Heart left ventricle (tissue), 13 donors: ENCODE results near the gene CFHR5.

Experiments
- CTCF ChIP-seq, 12 donors: fragments of 200-600 bp; sonication (generic) in 4 of 12; IDR thresholded peaks; one replicate each; pipeline versions ENCODE4 v1.5.0 to v1.8.0; 2018 to 2022; ENCODE audit warnings: antibody characterized with exemption in 12 of 12, mild to moderate bottlenecking in 5 of 12
- POLR2A ChIP-seq, 2 donors: fragments of 450-650 bp; IDR thresholded peaks; one replicate each; pipeline ENCODE4 v1.6.1; 2017; ENCODE audit warnings: antibody characterized with exemption in 2 of 2, mild to moderate bottlenecking in 2 of 2, moderate library complexity in 2 of 2
- donor health status: ischemic (EF 13 %, LVEDD 7.1; RV severe dilation, severe dysfunction).
- donor health status: DM: no; HTN: yes; CAD: no.
- donor health status: DM: no; HTN: no; CAD: no.
- donor health status: ischemic (EF 25% LVEDD 6.9; RV normal size, moderate dysfunction).
- donor health status: ischemic (EF 25% LVEDD 5.7; RV mildly dilated, moderate dysfunction).
- donor health status: ischemic (EF 35%, LVEDD 5.7; RV mildly dilated, moderate dysfunction).
- donor health status: nonischemic (EF 11% LVEDD 7.7; RV severe dilation, severe dysfunction).
- donor health status: DM: yes; HTN: yes; CAD: no.
- donor health status: PGD.
- donor health status: ischemic (EF 29% LVEDD 5.4; RV normal size, mild dysfunction).
- donor health status: nonischemic (EF 23%, LVEDD 6.1; RV moderate dilation, normal function).

GRCh38 chr1:197008861-197009260 lies 31.5 kb downstream of the CFHR5 start:
- TF ChIP-seq CTCF (IDR thresholded peaks at IDR 0.05) = no peak
- no peak for TF ChIP-seq POLR2A (IDR thresholded peaks at IDR 0.05)
